Endometrial microvascular endothelial cells (primary cell): ENCODE data around the gene COL13A1. TPM values are rescaled to one million over a fixed set of nuclear protein-coding genes. Genes with fewer than 3 reads are reported as not detected.

Experiments used
- in situ Hi-C: cut with HindIII; loops from 2 replicates; pipeline ENCODE4 v1.10.0; 2017; ENCODE audit warnings: low sequenced_read_pairs, low pct_unique_long_range_greater_than_20kb; ENCODE audit errors: inconsistent ontology term
- total RNA-seq: library from RNA; depleted of rRNA; stranded (reverse); fragments of >200 nt; gene quantifications from one replicate; pipeline ENCODE4 v1.2.3, GENCODE V29; 2015; ENCODE audit errors: inconsistent ontology term

COL13A1 gene
- total RNA-seq, 1 donor from 2014 or later: 53.8 TPM

DNA sequence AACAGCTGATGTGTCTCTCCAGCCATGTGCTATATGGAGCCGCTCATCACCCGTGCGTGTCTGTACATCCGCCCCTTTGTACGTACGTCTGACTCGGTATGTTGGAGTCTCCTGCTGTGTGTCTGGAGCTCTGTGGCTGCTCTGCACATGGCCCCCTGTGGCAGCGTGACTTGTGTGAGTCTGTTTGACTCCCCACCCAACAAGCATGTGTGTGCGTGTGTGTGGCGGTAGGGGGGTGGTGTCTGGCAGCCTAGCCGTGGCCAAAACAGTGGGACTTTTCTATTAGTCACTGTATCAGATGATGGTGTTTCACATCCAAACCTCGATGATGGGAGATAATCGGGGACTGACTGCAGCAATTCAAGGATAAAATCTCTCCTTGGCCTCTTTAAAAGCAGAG, 94.1 kb downstream of the COL13A1 start:
- in situ Hi-C loops: no loop called here

DNA sequence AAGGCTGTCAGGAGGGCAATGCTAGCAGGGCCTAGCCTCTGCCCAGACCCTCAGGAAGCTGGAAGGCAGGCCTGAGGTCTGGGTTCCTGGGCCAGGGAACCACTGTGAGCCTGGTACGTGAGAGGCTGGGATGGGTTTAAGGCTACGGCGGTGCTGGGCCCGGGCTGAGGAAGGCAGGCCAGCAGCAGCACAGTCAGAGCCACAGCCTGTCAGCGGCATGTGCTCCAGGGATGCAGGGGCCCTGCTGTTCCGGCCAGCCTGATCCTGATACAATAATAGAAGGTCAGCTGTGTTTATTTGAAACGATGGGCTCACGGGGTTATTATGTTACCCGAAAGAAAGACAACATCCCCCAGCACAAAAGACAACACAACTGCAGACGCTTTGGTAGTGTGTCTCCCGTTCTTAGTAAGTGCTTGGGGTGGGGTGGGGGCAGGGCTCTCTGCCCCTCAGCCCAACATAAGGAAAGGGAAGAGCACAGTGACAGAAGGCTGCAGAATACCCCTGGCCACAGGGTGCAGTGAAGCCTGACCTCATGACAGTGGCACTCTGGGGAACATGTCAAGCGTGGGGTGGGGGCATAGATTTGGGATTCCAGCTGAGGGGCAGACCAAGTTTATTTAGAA, 95.0 kb downstream of the COL13A1 start:
- in situ Hi-C loops: no loop called here

DNA sequence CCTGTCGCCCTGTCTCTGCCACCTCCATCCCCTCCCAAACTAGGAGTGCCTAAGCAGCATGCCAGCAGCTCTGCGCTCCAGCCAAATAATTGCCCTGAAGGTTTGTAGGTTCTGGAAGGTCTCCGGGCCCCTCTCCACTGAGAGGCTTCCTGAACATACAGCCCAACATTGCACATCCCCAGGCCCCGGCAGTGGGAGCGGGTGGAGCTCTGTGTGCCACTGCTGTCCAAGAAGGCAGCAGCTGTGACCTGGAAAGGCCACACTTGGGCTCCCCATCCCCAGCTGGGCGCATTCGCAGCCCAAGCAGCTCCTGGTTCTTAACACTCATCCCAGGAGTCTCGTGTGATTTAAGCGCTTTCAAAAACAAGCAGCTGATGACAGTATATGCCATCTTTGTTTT, 95.7 kb downstream of the COL13A1 start:
- in situ Hi-C loops: no loop called here

DNA sequence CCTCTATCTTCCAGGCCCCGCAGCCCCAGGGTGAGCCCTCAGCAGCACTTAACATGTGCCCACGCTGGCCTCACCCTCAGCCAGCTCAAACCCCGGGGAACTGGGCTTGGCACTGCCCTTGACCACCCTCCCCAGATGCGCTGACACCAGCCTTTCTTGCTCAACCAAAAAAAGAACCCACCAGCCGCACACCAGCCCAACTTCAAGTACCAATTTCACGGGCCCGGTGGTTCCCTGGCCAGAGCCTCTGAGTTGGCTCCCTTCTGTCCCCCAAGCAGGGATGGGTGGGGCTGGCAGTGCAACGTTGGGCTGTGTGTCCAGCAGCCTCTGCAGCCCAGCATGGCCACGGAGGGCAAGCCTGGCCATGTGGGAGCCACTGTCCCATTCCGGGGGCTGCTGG, 96.3 kb downstream of the COL13A1 start:
- in situ Hi-C loops: no loop called here

DNA sequence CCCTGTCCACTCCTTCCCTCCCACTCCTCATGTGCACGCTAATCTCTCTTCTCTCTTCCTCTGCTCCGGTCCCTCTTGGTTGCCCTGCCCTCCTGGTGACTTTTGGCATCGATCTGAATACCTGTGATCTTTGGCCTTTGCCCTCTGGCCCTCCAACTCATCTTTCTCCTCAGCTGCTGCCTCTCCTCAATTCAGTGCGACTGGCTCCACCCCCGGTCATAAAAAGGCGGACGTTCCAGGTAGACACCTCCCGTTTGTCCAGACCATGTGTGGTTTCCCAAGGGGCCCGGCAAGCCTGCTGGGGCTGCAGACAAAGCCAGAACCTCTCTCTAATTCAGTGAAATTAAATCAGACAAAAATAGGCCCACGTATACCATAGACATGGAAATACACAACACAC, 96.8 kb downstream of the COL13A1 start:
- in situ Hi-C loops: no loop called here

DNA sequence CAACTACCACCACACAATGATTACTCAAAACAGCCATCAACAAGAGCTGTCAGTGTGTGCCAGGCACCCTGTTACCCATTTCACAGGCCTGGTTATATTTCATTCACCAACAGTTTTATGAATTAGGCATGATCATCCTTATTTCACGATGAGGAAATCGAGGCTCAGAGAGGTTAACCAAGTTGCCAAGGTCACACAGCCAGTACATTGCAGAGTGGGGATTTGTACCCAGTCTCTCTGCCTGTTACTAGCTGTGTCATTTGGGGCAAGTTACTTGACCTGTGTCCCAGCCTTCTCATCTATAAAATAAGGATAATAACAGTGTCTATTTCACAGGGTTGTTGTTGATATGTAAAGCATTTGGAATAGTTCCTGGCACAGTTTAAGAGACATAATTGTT, 97.2 kb downstream of the COL13A1 start:
- in situ Hi-C loops: no loop called here

DNA sequence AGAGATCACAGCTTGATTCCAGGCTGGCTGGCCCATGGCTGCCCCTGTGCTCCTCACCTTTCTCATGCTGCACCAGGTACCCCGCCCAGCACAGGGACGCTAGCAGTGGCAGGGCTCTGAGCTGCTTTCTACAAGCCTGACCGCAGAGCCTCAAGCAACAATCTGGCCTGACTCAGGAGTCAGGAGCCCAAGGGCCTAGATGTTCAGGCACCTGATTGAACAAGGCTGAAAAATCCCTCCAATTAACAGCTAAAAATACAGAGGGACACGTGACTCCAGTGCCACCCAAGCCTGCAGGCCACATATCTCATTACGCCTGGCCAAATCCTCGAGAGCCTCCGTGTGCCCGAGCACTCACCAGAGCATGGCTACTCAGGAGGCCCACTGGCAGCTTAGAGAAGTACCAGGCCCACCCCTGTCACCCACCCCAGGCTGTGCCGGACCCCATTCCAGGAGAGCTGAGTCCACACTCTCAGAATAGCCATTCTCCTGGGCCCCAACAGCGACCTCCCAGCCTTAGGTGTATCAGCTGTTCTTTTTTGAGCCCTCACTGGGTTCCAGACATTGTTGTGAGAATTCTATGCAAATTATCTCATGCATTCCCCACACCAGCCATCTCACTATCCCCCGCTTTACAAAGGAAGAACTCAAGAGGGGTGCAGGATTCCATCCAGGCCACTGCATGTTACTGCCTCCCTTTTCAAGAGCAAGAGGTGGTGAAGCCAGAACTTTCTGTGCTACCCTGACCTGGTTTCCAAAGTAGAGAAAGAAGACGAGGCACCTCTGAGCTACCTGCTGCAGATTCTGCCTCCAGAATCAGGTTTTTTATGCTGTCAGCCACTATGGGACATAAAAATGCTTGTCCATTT, 98.3 kb downstream of the COL13A1 start:
- in situ Hi-C loops: no loop called here

DNA sequence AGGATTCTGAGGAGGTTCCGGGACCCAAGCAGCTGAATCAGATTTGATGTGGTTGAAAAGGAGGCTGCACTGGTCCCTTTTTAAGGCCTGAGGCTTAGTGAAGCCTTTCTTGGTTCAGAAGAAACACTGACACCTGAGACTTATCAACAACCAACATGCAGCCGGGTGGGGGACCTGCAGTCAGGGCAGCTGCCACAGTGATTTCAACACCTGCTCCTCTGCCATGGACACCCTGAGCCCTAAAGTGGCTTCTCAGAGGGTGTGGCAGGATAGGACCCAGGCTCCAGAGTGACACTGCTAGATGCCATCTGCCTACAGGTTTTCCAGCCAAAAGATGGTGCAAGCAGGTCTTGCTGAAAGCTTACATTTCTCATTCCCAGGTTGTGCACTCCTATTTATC, 99.3 kb downstream of the COL13A1 start:
- in situ Hi-C loops: no loop called here

DNA sequence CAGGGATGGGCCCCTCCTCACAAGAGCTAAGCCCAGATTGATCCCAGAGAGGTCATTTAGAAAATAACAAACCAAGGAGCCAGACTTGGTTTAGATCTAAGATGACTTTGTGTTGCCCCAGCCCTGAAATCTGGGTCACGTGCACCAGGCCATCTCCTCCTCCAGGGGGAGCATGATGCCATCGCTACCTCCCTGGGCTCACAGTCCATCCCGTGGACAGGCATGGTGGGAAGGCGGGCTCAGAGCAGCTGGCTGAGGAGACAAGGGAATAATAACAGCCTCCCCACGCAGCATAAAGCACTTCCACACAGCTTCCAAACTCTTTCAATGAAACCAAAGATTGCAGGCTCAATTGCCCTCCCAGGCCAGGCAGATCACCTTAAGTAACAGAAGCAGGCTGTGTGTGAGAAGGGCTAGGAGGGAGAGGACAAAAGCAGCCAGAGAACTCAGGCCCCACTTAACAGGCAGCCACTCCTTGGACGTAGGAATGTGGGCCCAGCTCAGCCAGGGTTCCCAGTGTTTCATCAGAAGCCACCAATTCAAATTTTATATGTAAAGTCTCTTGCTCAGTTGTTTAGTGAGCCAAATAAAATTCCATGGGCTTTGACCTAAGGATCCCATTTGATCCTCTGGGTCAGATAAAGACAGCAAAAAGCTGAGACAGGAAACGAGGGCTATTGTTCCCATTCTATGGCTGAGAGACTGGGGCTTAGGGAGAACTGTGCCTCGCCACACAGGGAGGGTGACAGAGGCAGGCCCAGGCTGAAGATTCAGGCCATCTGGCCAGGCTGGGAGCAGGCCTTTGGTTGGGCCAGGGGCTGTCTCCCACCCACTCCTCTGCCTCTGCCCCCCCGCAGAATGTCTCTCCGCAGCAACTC, 100.2 kb downstream of the COL13A1 start:
- in situ Hi-C loops: no loop called here

DNA sequence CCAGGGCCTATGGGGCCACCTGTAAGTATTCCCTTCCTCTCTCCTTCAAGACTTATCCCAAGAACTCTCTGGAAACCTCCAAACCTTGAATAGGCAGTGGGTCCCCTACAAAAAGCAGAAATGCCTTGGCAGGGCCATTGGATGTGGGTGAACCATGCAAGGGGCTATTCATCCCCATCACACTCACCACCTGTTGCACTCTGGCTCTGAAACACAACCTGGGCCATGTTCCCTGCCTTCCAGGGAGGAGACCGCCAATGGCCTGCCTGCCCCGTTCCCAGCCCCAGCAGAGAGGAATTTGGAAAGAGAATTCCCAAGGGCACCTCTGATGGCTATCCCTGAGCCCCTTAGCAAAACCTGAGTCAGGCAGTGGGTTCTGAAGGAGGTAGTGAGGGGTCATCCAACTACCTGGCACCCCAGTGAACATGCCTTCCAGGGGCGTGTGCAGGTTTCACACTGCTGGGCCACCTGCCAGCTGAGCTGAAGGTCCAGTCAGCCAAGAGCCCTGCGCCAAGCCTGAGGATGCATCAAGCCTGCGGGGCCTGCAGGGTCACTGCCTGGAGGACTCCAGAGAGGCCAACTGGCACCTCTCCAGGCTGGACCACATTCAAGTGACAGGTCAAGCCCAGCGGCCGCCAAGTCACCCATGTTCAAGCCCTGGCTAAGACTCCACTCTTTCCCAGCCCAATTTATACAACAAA, 101.3 kb downstream of the COL13A1 start:
- in situ Hi-C loops: no loop called here

DNA sequence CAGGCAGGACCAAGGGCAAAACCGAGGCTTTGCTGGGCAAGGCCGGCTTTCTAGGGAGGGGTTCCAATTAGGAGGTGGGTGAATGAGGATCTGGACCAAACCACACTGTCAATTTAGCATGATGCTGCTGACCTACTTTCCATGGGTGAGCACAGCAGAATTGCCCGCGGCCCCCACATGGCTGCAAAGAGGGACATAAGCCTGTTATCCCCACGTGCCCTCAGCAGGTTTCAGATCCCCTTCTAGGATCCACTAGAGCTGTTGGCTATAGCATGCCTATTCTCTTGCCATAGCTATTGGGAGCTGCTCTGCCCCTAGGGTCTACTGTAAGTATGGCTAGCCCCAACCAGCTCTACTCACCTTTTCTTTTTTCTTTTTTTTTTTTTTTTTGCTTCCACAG, 102.8 kb downstream of the COL13A1 start:
- in situ Hi-C loops: no loop called here

DNA sequence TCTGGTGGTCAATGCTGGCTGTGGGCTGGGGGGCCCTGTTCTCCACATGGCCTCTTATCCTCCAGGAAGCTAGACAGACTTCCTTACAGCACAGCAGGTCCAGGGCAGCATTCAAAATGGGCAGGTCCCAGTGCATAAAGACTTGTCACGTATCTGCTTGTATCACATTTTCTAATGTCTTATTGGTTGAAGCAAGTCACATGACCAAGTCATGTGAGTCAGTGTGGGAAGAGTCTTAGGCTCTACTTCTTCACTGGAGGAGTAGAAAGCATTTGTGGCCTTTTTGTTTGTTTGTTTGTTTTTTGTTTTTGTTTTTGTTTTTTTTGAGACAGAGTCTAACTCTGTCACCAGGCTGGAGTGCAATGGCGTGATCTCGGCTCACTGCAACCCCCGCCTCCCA, 104.7 kb downstream of the COL13A1 start:
- in situ Hi-C loops: no loop called here

DNA sequence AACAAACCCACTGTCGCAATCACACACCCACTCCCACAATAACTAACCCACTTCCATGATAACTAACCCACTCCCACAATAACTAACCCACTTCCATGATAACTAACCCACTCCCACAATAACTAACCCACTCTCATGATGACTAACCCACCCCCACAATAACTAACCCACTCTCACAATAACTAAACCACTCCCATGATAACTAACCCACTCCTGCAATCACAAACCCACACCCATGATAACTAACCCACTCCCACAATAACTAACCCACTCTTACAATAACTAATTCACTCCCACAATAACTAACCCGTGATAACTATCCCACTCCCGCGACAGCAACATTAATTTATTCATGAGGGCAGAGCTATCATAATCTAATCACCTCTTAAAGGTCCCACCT, 105.8 kb downstream of the COL13A1 start:
- in situ Hi-C loops: no loop called here

DNA sequence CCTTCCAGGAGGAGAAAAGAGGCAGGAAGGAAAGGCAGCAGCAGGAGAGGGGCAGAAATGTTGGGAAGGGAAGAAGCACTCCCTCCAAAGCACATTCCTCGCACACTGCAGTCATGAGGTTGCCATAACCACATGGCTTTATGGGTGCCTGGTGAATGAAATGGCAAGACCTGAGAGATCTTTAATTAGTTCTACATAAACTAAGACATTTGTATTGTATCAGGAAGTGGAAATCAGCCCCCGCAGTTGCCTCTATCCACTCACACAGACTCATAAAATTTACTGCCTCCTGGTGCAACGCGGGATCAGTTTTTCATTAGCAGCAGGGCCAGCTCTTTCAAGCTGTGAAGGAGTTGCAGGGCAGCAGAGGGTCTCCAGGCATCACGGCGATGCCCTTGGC, 106.4 kb downstream of the COL13A1 start:
- in situ Hi-C loops: no loop called here

DNA sequence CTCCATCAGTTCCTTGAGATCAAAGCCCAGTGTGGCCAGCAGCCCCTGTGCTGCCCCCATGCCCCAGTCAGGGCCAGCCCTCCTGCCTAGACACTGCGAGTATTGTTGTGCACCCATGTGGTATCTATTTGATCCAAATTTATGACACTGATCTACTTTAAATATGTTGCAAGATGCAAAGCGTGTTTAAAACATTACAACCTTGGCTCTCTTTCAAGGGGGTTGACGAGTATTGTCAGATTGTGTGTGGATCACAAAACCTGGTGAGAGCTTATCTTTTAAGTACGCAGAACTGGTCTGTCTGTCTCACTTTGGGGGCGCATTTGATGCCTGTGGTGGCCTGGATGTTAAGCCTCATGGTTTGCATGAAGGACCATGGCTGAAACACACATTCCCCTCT, 108.9 kb downstream of the COL13A1 start:
- in situ Hi-C loops: no loop called here

DNA sequence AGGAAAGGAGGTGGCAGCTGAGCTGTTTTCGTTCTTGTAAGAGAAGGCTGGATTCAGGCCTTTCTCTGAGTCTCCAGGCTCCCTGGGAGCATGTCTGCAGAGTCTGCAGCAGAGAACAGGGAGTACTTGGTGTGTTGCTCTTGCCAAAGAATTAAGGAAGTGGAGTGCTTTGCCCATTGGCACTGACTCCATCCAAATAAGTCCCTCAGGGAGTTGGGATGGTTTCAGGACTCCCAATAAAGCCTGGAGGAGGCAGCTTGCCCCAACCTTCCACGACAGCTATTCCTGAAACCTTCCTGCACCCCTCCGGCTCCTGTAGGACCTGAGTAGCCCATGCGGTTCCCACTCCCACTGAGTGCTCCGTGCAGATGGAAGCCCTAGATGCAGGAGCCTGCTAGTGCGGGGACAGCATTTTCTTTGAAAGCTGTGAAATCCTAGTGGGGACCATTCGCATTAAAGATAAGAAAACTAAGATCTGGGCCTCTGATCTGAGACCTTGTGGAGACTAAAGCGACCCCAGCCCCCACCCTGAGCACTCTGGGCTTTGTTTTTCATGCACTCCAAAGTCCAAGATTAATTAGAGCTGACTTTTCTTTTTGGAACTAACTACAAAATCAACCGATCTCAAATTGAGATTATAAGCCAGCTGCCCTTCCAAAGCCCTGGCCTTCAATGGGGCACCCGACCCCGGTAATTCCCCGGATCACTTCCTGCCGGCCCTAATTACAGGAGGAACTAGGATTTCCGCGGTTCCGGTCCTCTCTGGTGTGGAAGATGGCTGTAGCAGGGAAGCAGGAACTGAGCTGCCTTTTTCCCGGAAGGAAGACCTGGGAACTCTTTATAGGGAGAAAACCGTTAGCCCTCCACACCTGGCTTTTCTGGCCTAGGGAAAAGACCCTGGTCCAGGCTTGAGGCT, 110.2 kb downstream of the COL13A1 start:
- in situ Hi-C loops: no loop called here

DNA sequence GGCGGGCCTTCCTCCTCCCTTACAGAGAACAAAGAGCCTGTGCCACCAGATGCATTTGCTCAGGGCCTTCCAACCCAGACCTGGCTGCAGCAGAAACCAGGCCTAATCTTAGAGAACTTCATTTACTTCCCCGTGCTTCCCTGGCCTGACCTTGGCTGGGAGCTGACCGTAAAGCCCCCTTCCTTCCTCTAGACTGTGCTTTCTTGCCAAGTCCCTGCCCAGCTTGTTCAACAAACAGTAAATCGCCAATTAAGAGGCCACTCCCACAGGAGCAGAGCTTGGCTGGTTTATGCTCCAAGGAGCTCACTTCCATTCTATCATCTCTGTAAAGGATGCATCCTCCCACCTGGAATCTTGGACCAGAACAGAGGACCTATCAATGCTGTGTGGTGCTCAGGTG, 110.9 kb downstream of the COL13A1 start:
- in situ Hi-C loops: no loop called here
